GM19193 (cell line): ENCODE data around the gene TAB2.

Experiments used
- POLR2A ChIP-seq: IDR thresholded peaks from 4 replicates; pipeline ENCODE4 v1.6.1; 2011; ENCODE audit not compliant: insufficient read depth, insufficient read length; ENCODE audit errors: extremely low read depth

The TAB2 gene

DNA sequence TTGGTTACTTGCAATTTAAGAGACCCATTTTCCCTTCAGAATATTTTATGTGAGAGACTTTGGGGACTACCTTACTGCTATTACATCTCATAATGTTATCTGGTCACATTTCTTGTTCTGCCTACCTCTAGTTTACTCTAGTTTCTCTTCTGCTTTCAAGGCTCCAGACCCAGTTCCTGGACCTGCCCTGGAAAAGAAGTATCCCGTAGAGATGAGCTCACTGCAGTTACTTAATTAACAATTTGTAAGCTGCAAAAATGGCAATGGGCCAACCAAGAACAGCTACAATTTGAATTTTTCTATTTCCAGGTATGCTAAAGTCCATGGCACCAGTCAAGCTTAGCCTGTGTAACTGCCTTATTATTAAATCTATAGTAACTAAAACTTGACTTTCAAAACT lies 25.0 kb downstream of the TAB2 start:
- TF ChIP-seq POLR2A = no peak

- no peak for TF ChIP-seq POLR2A
Observed at GRCh38 chr6:149343501-149343900, 26.0 kb downstream of the TAB2 start.

- no peak for TF ChIP-seq POLR2A
Observed at GRCh38 chr6:149346078-149346477, 28.6 kb downstream of the TAB2 start.

DNA sequence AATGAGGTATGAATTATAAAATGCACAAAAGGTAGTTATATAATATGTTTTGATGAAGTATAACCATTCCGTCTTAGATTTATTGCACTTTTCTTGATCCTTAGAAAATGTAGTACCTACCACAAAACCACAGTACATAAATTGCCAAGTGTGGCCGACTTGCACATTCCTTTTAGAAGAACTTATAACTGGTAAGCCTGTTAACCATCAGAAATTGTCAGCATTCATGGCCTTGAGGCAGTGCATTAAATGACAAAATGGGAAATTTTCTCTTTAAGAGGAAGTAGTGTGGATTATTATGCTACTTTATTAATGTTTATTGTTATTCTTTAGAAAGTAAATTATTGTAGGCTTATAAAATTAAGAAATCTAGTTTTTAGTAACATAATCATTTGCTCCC lies 29.6 kb downstream of the TAB2 start:
- TF ChIP-seq POLR2A = no peak

DNA sequence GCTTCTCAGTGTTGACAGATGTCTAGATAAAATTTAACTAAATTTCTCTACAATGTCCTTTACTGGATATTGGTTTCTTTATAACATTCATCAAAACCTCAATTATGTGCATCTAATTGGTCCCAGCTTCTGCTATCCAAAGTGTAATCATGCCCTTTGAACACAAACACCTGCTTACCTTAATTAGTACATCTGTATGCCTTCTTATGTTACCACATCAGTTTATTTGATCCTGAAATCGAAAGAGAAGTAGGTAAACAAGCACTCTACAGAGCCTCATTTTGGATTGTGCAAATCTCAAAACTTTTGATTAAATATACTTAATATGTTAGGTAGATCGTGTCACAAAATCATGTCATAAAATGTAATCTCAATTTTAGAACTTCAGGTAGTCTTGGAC lies 36.5 kb downstream of the TAB2 start:
- no peak for TF ChIP-seq POLR2A

DNA sequence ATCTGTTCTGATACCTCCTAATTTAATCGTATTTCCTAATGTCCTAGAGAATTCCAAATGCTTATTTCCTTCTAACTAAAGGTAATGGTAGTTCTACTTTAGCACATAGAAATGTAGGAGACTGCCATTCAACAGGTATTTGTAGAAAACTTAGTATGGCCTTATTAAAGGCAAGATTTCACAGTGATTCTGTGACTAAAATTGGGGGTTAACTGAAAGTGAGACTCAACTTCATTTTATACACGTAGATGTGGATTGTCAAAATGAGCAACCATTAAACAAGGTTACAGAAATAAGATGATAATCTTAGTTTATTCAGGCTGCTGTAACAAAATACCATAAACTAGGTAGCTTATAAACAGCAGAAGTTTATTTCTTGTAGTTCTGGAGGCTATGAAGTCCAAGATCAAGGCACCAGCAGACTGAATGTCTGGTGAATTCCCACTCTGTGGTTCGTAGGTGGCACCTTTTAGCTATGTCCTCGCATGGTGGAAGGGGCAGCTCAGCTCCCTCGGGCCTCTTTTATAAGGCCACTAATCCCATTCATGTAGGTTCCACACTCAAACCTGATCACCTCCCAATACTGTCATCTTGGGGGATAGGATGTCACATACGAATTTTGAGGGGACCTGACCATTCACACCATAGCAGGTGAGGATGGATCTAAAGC lies 38.7 kb downstream of the TAB2 start:
- TF ChIP-seq POLR2A = no peak

- no peak for TF ChIP-seq POLR2A
Observed at GRCh38 chr6:149357726-149358538, 40.4 kb downstream of the TAB2 start.

- TF ChIP-seq POLR2A = no peak
Observed at GRCh38 chr6:149359440-149359839, 41.9 kb downstream of the TAB2 start.

GRCh38 chr6:149360536-149360935 lies 43.0 kb downstream of the TAB2 start:
- no peak for TF ChIP-seq POLR2A

- no peak for TF ChIP-seq POLR2A
Observed at GRCh38 chr6:149362289-149362688, 44.8 kb downstream of the TAB2 start.

GRCh38 chr6:149363154-149363553 lies 45.6 kb downstream of the TAB2 start:
- no peak for TF ChIP-seq POLR2A

GRCh38 chr6:149364557-149364956 lies 47.0 kb downstream of the TAB2 start:
- no peak for TF ChIP-seq POLR2A

- TF ChIP-seq POLR2A = no peak
Observed at GRCh38 chr6:149365197-149365596, 47.7 kb downstream of the TAB2 start.

- no peak for TF ChIP-seq POLR2A
Observed at GRCh38 chr6:149366267-149366921, 48.9 kb downstream of the TAB2 start.

DNA sequence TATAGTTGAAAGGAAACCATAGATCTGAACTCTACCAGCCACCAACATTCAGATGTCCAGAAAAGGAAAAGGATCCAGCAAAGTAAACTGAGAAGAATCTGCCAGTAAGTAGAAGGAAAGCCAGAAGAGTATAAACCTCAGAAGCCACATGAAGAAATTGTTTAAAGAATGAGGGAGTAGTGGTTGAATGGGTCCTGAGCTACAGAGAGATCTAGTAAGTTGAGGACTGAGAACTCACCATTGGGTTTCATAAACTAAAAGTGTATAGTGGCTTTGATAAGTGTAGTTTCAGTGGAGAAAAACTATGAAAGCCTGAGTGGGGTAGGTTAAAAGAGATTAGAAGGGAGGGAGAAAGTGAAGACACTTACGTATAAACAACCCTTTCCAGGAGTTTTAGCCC lies 50.6 kb downstream of the TAB2 start:
- TF ChIP-seq POLR2A = no peak

- no peak for TF ChIP-seq POLR2A
Observed at GRCh38 chr6:149371154-149371553, 53.6 kb downstream of the TAB2 start.
